T-helper 17 cell (primary cell): ENCODE measurements around the gene CHMP4A. TPM values are rescaled to one million over a fixed set of nuclear protein-coding genes. Genes with fewer than 3 reads are reported as not detected.

Experiments
- ATAC-seq: fragments of 150-1000 bp; cut with Tn5 transposase; 2 replicates; pipeline ENCODE4 v1.10.0; 2021; ENCODE audit warnings: mild to moderate bottlenecking, moderate library complexity
- DNase-seq, 3 donors: peaks; one replicate each; pipeline versions ENCODE4 v3.0.0 to v3.0.0-alpha.2; 2020 to 2021
- H3K9me3 ChIP-seq: one replicate; pipeline ENCODE4 v1.7.0; 2013; ENCODE audit warnings: low read length, mild to moderate bottlenecking; ENCODE audit not compliant: control insufficient read depth, poor library complexity, severe bottlenecking
- H3K27ac Mint-ChIP-seq: one replicate; pipeline ENCODE4 v1.8.0; 2022; ENCODE audit warnings: mild to moderate bottlenecking, moderate library complexity, mixed read lengths
- H3K27me3 Mint-ChIP-seq: one replicate; pipeline ENCODE4 v1.8.0; 2022; ENCODE audit warnings: mixed read lengths
- H3K36me3 Mint-ChIP-seq: one replicate; pipeline ENCODE4 v1.8.0; 2022; ENCODE audit warnings: low read depth, mixed read lengths
- H3K4me1 Mint-ChIP-seq: one replicate; pipeline ENCODE4 v1.8.0; 2022; ENCODE audit warnings: mild to moderate bottlenecking, mixed read lengths
- H3K4me3 Mint-ChIP-seq: one replicate; pipeline ENCODE4 v1.8.0; 2022; ENCODE audit warnings: mild to moderate bottlenecking, moderate library complexity, mixed read lengths
- total RNA-seq, 4 donors: library from RNA in 2 of 4; stranded (reverse) in 2 of 4; gene quantifications; one replicate each; pipeline ENCODE4 v1.2.3 and lab custom pipeline; 2022 to 2026

CHMP4A gene
- total RNA-seq, 2 donors from 2014 or later: 69.9 to 77.2 TPM

DNA sequence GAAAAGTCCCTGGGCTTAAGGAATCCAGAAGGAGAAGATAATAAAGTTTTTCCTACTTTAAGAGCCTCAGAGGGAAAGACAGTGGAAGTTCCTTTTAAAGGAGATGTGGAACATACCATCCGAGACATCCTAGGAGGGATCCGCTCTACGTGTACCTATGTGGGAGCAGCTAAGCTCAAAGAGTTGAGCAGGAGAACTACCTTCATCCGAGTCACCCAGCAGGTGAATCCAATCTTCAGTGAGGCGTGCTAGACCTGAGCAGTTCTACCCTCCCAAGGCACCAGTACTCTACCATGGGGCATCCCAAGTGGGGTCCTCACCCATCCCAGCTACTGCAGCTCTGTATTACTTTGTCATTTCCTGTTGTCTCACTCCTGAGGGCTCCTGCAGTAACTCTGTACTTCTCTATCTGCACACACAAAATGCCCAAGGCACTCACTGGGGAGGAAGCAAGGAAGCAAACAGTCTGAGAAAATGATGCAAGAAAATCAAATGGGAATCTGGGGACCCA, 25.3 kb upstream of the CHMP4A start:
- Mint-ChIP-seq H3K36me3 (peaks cover 16% of the 10 kb centered on the region), H3K27ac (peak overlapping the region; percentile 91), H3K4me1 (peaks cover 58% of the 10 kb centered on the region), H3K27me3 (no peaks in the 10 kb centered on the region), H3K4me3 (no peak overlapping the region)
- ATAC-seq (no peak), DNase-seq (no peak)
- no peaks in the 10 kb centered on the region for H3K9me3 ChIP-seq

GRCh38 chr14:24238123-24238522, 24.8 kb upstream of the CHMP4A start:
- no peak overlapping the region for H3K4me3 Mint-ChIP-seq
- H3K27ac Mint-ChIP-seq: peak overlapping the region; percentile 91
- ATAC-seq (no peak), DNase-seq (no peak)
- no peaks in the 10 kb centered on the region for H3K27me3 Mint-ChIP-seq
- peaks cover 58% of the 10 kb centered on the region for H3K4me1 Mint-ChIP-seq
- peaks cover 16% of the 10 kb centered on the region for H3K36me3 Mint-ChIP-seq
- no peaks in the 10 kb centered on the region for H3K9me3 ChIP-seq

- H3K4me3 Mint-ChIP-seq: peak overlapping the region; percentile 28
- peak overlapping the region; percentile 91 for H3K27ac Mint-ChIP-seq
- H3K27me3 Mint-ChIP-seq: no peaks in the 10 kb centered on the region
- H3K36me3 Mint-ChIP-seq: peaks cover 16% of the 10 kb centered on the region
- no peak for ATAC-seq
- H3K9me3 ChIP-seq: no peaks in the 10 kb centered on the region
- DNase-seq: no peak
- peaks cover 53% of the 10 kb centered on the region for H3K4me1 Mint-ChIP-seq
Measured at GRCh38 chr14:24237463-24237955, 24.2 kb upstream of the CHMP4A start.

DNA sequence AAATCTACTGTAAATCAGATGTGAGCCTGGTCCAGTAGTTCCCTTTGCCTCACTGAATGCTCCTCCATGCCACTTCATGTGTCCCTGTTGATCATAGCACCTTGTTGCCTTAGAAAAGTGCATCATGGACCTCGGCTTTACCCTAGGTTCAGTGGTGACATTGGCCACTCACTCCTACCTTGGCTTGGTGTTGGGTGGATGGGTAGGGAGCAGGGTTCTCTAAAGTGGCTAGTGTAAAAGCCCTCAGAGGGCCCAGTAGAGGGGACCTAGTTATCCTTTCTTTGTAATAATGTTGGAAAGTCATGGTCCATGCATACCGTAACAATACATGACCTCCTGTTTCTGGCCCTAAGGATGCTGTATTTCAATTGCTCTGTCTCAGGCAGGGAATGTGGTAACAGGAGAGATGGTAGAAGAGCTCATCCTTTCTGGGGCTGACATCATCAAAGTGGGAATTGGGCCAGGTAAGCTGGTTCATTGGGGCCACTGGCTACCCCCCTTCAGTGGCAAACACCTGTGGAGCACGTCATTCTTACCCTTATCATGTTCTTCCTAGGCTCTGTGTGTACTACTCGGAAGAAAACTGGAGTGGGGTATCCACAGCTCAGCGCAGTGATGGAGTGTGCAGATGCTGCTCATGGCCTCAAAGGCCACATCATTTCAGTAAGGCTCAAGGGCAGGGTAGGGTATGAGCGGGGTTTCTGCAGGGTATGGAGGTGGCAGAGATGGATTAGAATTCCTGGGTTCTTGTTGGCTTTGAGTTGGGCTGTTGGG, 23.6 kb upstream of the CHMP4A start:
- no peaks in the 10 kb centered on the region for H3K9me3 ChIP-seq
- Mint-ChIP-seq H3K4me1 (peaks cover 53% of the 10 kb centered on the region), H3K27me3 (no peaks in the 10 kb centered on the region), H3K36me3 (peaks cover 18% of the 10 kb centered on the region), H3K4me3 (peak overlapping the region; percentile 28), H3K27ac (peak overlapping the region; percentile 91)
- ATAC-seq: no peak
- DNase-seq: no peak

DNA sequence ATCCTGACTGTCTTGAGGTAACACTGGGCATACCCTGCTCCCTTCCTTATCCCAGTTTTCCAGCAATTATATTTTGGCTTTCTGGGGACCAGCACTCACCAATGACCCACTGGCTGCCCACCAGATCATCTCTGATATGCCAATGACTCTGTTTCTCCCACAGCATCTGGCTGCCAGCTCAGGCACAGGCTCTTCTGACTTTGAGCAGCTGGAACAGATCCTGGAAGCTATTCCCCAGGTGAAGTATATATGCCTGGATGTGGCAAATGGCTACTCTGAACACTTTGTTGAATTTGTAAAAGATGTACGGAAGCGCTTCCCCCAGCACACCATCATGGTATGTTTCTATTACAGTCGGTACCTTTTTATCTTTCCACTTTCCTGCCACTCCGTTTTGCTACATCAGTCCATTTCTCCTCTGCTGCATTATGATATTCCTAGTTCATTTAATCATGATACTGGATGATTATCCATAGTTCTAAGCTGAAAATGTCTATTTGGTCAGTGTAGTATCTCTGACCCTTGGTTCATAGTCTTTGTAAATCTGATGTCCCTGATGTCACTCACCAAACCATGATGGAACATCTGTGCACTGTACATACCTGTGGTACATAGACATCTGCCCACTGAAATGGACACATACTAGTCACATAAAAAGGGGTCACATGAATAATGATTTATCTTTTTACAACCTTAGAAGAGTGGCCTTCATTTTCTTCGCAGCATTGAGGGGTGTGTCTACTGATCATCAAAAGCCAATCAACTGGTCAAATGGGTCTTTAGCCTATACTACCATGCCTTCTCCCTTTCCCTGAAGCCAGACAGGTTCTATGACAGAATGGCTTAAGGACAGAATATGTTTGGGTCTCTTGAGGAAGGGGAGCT, 22.8 kb upstream of the CHMP4A start:
- ATAC-seq (no peak), DNase-seq (no peak)
- Mint-ChIP-seq H3K27ac (peak overlapping the region; percentile 91), H3K4me3 (peak overlapping the region; percentile 15), H3K27me3 (no peaks in the 10 kb centered on the region), H3K4me1 (peaks cover 59% of the 10 kb centered on the region), H3K36me3 (peaks cover 18% of the 10 kb centered on the region)
- no peaks in the 10 kb centered on the region for H3K9me3 ChIP-seq

- H3K9me3 ChIP-seq: no peaks in the 10 kb centered on the region
- H3K27me3 Mint-ChIP-seq: no peaks in the 10 kb centered on the region
- H3K4me3 Mint-ChIP-seq: peak overlapping the region; percentile 94
- H3K36me3 Mint-ChIP-seq: peaks cover 18% of the 10 kb centered on the region
- peaks cover 52% of the 10 kb centered on the region for H3K4me1 Mint-ChIP-seq
- H3K27ac Mint-ChIP-seq: peak overlapping the region; percentile 89
- DNase-seq: no peak
- no peak for ATAC-seq
Measured at GRCh38 chr14:24234095-24235005, 21.1 kb upstream of the CHMP4A start.

DNA sequence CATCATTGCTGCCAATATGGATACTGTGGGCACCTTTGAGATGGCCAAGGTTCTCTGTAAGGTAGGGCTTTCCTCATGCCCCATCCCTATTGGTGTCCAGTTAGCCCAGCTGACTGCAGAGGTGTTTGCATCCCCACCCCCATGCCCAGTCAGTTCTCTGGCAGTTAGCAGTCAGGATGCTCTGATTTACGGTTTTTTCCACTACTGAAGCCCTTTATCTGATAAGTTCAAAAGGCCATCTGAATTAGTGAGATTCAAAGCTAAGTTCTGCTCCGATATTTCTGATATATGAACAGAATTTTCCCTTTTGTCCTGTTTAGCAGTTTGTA, 20.2 kb upstream of the CHMP4A start:
- Mint-ChIP-seq H3K27me3 (no peaks in the 10 kb centered on the region), H3K4me1 (peaks cover 48% of the 10 kb centered on the region), H3K4me3 (peak overlapping the region; percentile 94)

GRCh38 chr14:24232645-24233537, 19.6 kb upstream of the CHMP4A start, which contains the start of gene GMPR2:
TSS of gene GMPR2 (plus strand) at chr14:24232929. CDS start at chr14:24233254, 325 bp downstream.
- no peaks in the 10 kb centered on the region for H3K9me3 ChIP-seq
- no peak for DNase-seq
- Mint-ChIP-seq H3K27ac (peak within 1 kb of the TSS; percentile 89), H3K36me3 (peaks cover 13% of the 10 kb centered on the region), H3K4me1 (peaks cover 42% of the 10 kb centered on the region), H3K4me3 (peak within 1 kb of the TSS; percentile 94), H3K27me3 (no peaks in the 10 kb centered on the region)
- peak; percentile 22 for ATAC-seq

More for the DNA sequence above, 20.2 kb upstream of the CHMP4A start:
- H3K9me3 ChIP-seq: no peaks in the 10 kb centered on the region
- H3K36me3 Mint-ChIP-seq: peaks cover 16% of the 10 kb centered on the region
- DNase-seq (no peak), ATAC-seq (no peak)
- peak overlapping the region; percentile 89 for H3K27ac Mint-ChIP-seq

- Mint-ChIP-seq H3K27me3 (no peaks in the 10 kb centered on the region), H3K4me3 (peak within 1 kb of the TSS; percentile 94), H3K4me1 (peaks cover 39% of the 10 kb centered on the region), H3K36me3 (peaks cover 14% of the 10 kb centered on the region), H3K27ac (peak within 1 kb of the TSS; percentile 89)
- no peaks in the 10 kb centered on the region for H3K9me3 ChIP-seq
- ATAC-seq: peak; percentile 88
- peak; percentile 69 to 80 (median 76) for DNase-seq
Measured at GRCh38 chr14:24232121-24232644, 18.9 kb upstream of the CHMP4A start, which contains the start of gene NEDD8. TSS of gene NEDD8 (minus strand) at chr14:24232367. CDS start at chr14:24232267, 100 bp downstream.

DNA sequence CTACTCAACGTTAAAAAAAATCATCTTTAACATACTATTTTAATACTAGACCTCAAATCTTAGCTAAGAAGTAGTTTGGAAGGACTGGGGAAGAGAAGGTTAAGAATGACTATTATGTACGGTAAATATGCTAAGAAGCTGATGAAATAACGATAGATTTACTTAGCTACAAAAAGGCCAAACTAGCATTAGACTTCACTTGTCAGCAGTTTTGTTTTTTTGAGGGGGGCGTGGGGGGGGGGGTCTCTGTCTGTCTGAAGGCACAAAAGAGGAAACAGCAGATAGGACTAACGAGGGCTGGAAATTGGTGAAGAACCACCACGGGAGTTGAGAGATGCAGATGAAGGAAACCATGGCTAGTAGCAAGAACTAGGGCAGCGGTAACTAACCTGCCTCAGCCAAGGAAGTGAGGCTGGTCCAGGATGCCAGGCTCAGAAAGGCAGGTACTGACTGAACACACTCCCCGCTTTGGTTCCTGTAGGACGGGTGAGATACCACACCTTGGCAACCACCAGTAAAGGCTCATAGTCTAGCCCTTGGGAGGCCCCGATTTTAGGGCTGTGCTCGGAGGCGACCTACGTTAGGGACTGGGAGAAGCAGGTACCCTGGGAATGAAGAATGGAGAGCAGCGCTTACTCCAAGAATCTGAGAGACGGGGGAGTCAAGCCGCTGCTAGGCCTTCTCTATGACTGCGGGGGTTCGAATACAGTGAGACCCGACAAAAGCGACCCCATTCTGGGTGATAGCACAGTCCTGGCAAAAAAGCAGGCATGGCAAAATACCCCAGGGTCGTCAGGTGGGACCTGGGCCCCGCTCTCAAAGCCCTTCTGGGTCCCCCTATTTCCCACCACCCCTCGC, 18.2 kb upstream of the CHMP4A start:
- H3K27me3 Mint-ChIP-seq: no peaks in the 10 kb centered on the region
- H3K4me3 Mint-ChIP-seq: peak overlapping the region; percentile 94
- DNase-seq (no peak), ATAC-seq (peak; percentile 46)
- H3K4me1 Mint-ChIP-seq: peaks cover 40% of the 10 kb centered on the region
- H3K36me3 Mint-ChIP-seq: peaks cover 16% of the 10 kb centered on the region
- H3K27ac Mint-ChIP-seq: peak overlapping the region; percentile 89
- H3K9me3 ChIP-seq: no peaks in the 10 kb centered on the region

DNA sequence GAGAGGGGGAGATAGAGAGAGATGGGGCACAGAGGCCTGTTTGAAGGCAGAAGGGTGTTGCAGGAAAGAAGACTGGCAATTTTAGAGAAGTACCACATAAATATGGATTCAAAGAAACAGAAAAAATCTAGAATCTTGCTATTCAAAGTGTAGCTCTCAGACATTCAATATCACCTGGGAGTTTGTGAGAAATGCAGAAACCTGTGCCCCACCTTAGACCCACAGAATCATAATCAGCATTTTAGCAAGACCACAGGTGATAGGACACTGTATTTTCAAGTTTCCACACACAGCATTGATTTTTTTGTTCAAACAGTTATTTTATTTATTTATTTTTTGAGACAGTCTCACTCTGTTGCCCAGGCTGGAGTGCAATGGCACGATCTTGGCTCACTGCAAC, 15.6 kb upstream of the CHMP4A start:
- peak overlapping the region; percentile 32 for H3K27ac Mint-ChIP-seq
- H3K36me3 Mint-ChIP-seq: peaks cover 7% of the 10 kb centered on the region
- no peak for DNase-seq
- H3K27me3 Mint-ChIP-seq: no peaks in the 10 kb centered on the region
- no peak overlapping the region for H3K4me3 Mint-ChIP-seq
- H3K4me1 Mint-ChIP-seq: peaks cover 27% of the 10 kb centered on the region
- H3K9me3 ChIP-seq: no peaks in the 10 kb centered on the region
- no peak for ATAC-seq
